Activated CD8-positive, alpha-beta memory T cell treated with anti-CD3 and anti-CD28 coated beads, Interleukin-2, amount 50 U/mL, for 48 hours (primary cell): ENCODE data around the gene APOBEC3G.
"Not testable (repeated sequence)": the region's sequence is repeated elsewhere in the genome, so short reads cannot be mapped to it uniquely, and the experiment has no call there.

Source experiments
- DNase-seq: peaks from one replicate; pipeline ENCODE4 v3.0.0-alpha.2; 2020

APOBEC3G gene

DNA sequence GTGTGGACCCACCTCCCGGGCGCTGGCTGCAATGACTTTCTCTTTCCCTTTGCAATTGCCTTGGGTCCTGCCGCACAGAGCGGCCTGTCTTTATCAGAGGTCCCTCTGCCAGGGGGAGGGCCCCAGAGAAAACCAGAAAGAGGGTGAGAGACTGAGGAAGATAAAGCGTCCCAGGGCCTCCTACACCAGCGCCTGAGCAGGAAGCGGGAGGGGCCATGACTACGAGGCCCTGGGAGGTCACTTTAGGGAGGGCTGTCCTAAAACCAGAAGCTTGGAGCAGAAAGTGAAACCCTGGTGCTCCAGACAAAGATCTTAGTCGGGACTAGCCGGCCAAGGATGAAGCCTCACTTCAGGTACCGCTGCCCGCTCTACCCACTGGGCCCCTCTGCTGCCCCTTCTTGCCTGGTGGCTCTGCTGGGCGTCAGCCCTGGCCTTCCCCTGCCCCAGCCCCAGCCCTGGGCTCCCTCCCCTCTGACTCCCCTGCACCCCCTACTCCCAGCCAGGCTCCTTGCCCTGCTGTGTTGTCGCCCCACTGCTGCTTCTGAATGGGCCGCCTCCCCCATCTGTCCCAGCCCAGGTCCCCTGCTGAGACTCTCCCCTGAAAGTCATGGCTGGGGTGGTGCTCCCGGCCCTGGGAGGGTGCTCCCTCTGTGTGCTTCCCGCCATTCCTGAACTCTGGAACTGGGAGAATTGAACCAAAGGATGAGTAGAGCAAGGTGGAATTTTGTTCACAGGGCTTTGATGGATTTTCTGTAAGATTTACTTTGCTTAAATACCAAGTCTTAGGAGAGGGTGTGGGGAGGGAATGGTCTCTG, at the start of gene APOBEC3G:
APOBEC3G (plus strand) TSS at position 250 of the 815 bp plus-strand sequence; CDS start at position 337, 87 bp downstream.
- peak; percentile 72 for DNase-seq

DNA sequence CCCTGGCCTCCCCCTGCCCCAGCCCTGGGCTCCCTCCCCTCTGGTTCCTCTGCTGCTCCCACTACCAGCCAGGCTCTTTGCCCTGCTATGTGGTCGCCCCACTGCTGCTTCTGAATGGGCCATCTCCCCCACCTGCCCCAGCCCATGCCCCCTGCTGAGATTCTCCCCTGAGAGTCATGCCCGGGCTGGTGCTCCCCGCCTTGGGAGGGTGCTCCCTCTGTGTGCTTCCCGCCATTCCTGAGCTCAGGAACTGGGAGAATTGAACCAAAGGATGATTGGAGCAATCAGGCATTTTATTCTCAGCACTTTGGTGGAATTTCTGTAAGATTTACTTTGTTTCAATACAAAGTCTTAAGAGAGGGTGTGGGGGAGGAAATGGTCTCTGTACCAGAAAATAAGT, 49.4 kb upstream of the APOBEC3G start:
- no peak for DNase-seq

DNA sequence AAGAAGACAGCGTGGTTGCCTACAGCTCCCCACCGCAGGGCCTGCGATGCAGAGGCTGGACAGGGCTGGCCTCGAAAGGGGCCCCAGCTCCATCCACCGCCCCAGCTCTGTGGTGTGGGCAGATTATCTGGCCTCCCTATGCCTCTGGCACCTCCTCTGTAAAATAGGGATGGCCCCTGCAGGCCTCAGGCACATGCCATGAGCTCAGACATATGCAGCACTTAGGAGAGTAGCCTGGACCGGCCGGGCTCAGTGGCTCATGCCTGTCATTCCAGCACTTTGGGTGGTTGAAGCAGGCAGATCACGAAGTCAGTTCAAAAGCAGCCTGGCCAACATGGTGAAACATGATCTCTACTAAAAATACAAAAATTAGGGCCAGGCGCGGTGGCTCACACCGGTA, 48.8 kb upstream of the APOBEC3G start:
- DNase-seq: no peak

- DNase-seq: no peak
These were observed 47.8 kb upstream of the APOBEC3G start for GRCh38 chr22:39029227-39029626.

GRCh38 chr22:39030705-39031104, 46.4 kb upstream of the APOBEC3G start:
- DNase-seq: no peak

DNA sequence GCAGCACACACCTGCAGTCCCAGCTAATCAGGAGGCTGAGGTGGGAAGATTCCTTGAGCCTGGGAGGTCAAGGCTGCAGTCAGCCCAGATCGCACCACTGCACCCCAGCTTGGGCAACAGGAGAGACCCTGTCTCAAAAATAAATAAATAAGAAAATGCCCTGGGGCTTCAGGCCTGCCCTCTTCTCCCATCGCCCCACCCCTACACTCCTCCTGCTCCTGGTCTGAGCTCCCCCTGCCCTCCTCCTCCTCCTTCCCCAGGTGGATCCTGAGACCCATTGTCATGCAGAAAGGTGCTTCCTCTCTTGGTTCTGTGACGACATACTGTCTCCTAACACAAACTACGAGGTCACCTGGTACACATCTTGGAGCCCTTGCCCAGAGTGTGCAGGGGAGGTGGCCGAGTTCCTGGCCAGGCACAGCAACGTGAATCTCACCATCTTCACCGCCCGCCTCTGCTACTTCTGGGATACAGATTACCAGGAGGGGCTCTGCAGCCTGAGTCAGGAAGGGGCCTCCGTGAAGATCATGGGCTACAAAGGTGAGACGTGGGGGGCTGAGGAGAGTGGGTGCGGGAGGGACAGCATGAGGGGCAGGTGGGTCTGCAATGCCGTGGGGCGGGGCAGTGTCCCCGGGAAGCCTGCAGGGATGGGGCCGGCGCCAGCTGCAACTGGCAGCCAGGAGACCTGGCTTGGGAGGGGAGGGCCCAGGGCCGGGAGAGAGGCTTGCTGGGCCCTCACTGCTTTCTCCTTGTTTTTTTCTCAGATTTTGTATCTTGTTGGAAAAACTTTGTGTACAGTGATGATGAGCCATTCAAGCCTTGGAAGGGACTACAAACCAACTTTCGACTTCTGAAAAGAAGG, 45.4 kb upstream of the APOBEC3G start:
- DNase-seq: not testable (repeated sequence)

GRCh38 chr22:39037071-39037470, 40.0 kb upstream of the APOBEC3G start:
- not testable (repeated sequence) for DNase-seq

DNA sequence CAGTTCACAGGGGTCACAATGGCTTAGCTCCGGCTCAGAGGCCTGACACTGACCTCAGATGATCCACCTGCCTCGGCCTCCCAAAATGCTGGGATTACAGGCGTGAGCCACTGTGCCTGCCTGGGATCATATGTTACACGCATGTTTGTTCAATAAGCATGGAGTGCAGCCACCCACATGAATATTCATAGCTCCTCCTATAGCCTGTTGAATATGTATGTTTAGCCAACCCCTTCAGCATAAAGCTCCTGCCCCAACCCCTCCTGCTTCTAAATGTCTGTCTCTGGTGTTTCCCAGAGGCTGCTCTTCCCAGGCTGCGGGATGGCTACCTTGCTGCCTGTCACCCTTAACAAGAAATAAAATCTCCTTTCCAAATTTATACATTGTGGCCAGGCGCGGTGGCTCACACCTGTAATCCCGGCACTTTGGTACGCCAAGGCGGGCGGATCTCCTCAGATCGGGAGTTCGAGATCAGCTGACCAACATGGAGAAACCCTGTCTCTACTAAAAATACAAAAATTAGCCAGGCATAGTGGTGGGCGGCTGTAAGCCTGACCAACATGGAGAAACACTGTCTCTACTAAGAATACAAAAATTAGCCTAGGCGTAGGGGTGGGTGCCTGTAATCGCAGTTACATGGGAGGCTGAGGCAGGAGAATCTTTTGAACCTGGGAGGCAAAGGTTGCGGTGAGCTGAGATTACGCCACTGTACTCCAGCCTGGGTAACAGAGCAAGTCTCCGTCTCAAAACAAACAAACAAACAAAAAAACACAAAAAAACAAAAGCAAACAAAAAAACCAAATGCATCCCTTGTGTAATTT, 37.6 kb upstream of the APOBEC3G start:
- DNase-seq: no peak

- not testable (repeated sequence) for DNase-seq
These were observed 36.9 kb upstream of the APOBEC3G start for GRCh38 chr22:39040155-39040537.

GRCh38 chr22:39040538-39041296, 36.4 kb upstream of the APOBEC3G start, which contains the start of gene APOBEC3F:
APOBEC3F (plus strand) TSS chr22:39040864; CDS start chr22:39040961, 97 bp downstream.
- peak; percentile 77 for DNase-seq

DNA sequence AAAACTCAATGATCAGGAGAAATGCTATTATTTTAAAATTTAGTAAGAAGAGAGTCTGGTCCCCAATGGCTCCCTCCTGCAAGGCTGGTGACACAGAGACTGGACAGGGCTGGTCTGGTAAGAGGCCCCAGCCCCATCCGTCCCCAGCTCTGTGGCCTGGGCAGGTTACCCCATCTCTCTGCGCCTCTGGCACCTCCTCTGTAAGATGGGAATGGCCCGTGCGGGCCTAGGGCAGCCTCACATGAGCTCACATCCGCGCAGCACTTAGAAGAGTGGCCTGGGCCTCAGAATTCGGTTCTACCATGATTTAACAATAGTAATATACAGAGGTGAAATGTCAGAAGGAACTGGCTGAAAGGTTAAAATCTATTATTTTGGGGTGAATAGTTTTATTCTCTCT, 35.2 kb upstream of the APOBEC3G start:
- no peak for DNase-seq

- DNase-seq: not testable (repeated sequence)
These were observed 34.0 kb upstream of the APOBEC3G start for GRCh38 chr22:39043063-39043462.

DNA sequence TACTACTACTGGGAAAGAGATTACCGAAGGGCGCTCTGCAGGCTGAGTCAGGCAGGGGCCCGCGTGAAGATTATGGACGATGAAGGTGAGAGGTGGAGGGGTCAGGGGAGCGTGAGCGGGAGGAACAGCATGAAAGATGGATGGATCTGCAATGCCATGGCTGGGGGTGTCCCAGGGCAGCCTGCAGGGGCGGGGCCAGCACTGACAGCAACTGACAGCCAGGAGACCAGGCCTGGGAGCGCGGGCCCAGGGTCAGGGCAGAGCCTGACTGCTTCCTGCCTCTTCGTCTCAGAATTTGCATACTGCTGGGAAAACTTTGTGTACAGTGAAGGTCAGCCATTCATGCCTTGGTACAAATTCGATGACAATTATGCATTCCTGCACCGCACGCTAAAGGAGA, 31.9 kb upstream of the APOBEC3G start:
- DNase-seq: not testable (repeated sequence)

- not testable (repeated sequence) for DNase-seq
These were observed 27.6 kb upstream of the APOBEC3G start for GRCh38 chr22:39049486-39049885.

- not testable (repeated sequence) for DNase-seq
These were observed 25.1 kb upstream of the APOBEC3G start for GRCh38 chr22:39051844-39052495.

DNA sequence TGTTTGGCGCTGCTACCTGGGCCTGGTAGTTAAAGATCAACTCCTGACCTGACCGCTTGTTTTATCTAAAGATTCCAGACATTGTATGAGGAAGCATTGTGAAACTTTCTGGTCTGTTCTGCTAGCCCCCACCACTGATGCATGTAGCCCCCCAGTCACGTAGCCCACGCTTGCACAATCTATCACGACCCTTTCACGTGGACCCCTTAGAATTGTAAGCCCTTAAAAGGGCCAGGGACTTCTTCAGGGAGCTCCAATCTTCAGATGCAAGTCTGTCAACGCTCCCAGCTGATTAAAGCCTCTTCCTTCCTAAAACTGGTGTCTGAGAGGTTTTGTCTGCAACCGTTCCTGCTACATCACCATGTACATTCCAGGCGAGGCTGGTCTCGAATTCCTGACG, 21.4 kb upstream of the APOBEC3G start:
- DNase-seq: no peak

DNA sequence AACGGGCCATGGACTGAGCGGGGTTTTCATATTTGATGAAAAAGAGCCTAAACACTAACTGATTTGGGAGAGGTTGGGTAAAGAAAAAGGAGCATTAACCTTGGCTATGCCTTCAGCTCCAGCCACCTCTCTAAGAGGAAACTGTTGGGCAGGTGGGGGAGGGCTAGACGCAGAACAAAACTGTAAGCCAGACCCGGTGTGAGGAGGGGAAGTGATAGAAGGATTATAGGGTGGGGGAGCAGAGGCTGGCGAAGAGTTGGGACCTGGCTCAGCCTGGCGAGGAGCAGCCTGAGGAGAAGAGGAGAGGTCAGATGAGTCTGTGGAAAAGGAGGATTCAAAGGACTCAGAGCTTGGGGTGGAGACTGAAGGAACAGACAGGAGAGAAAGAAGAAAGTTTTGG, 15.8 kb upstream of the APOBEC3G start:
- not testable (repeated sequence) for DNase-seq

- DNase-seq: not testable (repeated sequence)
These were observed 15.1 kb upstream of the APOBEC3G start for GRCh38 chr22:39061951-39062350.

GRCh38 chr22:39063904-39064303, 13.2 kb upstream of the APOBEC3G start:
- not testable (repeated sequence) for DNase-seq

DNA sequence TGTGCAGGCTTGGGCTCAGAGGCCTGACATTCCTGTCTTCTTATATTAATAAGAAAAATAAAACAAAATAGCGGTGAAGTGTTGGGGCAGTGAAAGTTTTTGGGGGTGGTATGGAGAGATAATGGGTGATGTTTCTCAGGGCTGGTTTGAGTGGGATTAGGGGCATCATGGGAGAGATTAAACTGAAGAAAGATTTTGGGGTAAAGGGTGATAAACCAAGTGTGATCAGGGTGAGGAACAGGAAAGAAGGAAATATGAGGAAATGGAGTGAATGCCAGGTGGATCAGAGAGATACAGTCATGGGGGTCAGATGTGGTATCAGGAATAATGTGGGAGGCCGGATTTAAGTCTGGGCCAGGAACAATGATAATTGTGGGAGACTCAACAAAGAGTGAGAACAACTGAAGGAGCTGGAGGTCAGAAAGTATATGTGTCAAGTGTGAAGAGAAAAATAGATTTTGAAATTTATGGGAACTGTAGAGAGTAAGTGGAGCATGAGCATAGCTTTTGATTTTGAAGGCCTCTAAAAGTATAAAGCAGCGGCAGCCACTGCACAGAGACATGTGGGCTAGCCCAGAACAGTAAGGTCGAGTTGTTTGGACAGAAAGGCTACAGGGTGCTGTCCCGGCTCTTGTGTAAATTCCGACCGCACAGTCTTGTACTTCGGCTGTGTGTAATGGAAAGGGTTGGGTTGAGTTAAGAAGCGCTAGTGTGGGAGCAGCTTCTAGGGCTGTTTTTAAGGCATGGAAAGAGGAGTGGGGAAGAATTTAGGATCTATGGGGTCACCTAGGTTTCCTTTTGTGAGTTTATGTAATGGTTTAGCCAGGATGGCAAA, 10.4 kb upstream of the APOBEC3G start:
- DNase-seq: not testable (repeated sequence)
